Endothelial cell of umbilical vein (primary cell): Measurements from ENCODE around the gene CHMP6. TPM values are rescaled to one million over a fixed set of nuclear protein-coding genes. Genes with fewer than 3 reads are reported as not detected.

ENCODE experiments used
- BruUV-seq: library from RNA; stranded (reverse); fragments of 400-500 nt; replicated peaks from 2 replicates; lab custom pipeline; 2021; lab: Mats Ljungman, UMichigan
- CTCF ChIA-PET: fragments of 300-600, 350-600 bp; sonication (Branson Sonifier 250); formaldehyde crosslinking; loops from one replicate; lab custom pipeline; 2021; ENCODE audit warnings: antibody characterized with exemption, inconsistent platforms; lab: Charles Lee
- POLR2A ChIA-PET: fragments of 300-600, 350-600 bp; sonication (Branson Sonifier 250); formaldehyde crosslinking; loops from one replicate; lab custom pipeline; 2021; ENCODE audit warnings: antibody characterized with exemption, inconsistent platforms; lab: Charles Lee
- DNase-seq: peaks from one replicate; pipeline ENCODE4 v3.0.0-alpha.2; 2011; ENCODE audit warnings: low read depth, low spot score
- FAIRE-seq: peaks from 2 replicates; lab custom pipeline; 2011; peaks lifted over from hg19 to GRCh38; lab: Jason Lieb, UNC
- H2AFZ ChIP-seq: 2 replicates; pipeline ENCODE4 v1.6.0; 2012; ENCODE audit warnings: low read depth, low read length, control low read depth, inconsistent platforms
- H3K27ac ChIP-seq: 2 replicates; pipeline ENCODE4 v1.5.1; 2011; ENCODE audit warnings: low read depth, mild to moderate bottlenecking, control low read depth, low read length, moderate library complexity; ENCODE audit not compliant: insufficient read depth
- H3K27me3 ChIP-seq, 2 experiments: 2 replicates each; pipeline versions ENCODE4 v1.6.0 to v1.6.1; 2011; ENCODE audit warnings: low read length in 2 of 2, mixed read lengths in 1 of 2; ENCODE audit not compliant: control insufficient read depth in 2 of 2, insufficient read depth in 2 of 2
- H3K36me3 ChIP-seq, 2 experiments: 2 replicates in 1 of 2; 3 replicates in 1 of 2; pipeline ENCODE4 v1.5.1; 2011; ENCODE audit warnings: low read length in 2 of 2, mild to moderate bottlenecking in 1 of 2, moderate library complexity in 1 of 2; ENCODE audit not compliant: control insufficient read depth in 2 of 2, insufficient read depth in 2 of 2; ENCODE audit errors: extremely low read depth in 1 of 2
- H3K4me1 ChIP-seq: 3 replicates; pipeline ENCODE4 v1.5.1; 2011; ENCODE audit warnings: mild to moderate bottlenecking, low read length; ENCODE audit not compliant: control insufficient read depth, insufficient read depth; ENCODE audit errors: extremely low read depth
- H3K4me2 ChIP-seq: 2 replicates; pipeline ENCODE4 v1.6.1; 2011; ENCODE audit warnings: low read length, control low read depth, mixed read lengths; ENCODE audit not compliant: insufficient read depth
- H3K4me3 ChIP-seq, 3 experiments: fragments of 200-600 bp in 1 of 3; sonication (generic), shearing (Covaris generic) in 1 of 3; replicated peaks in 1 of 3; 2 replicates each; pipeline ENCODE4 v1.5.1; 2011 to 2016; ENCODE audit warnings: control low read depth in 3 of 3, low read length in 3 of 3, mild to moderate bottlenecking in 2 of 3, inconsistent platforms in 1 of 3, low read depth in 1 of 3, moderate library complexity in 1 of 3; ENCODE audit not compliant: insufficient read depth in 1 of 3
- H3K79me2 ChIP-seq: 2 replicates; pipeline ENCODE4 v1.6.0; 2012; ENCODE audit warnings: low read length, inconsistent platforms; ENCODE audit not compliant: control insufficient read depth, insufficient read depth
- H3K9ac ChIP-seq: replicated peaks from 2 replicates; pipeline ENCODE3; 2011; ENCODE audit warnings: low read length, control low read depth; ENCODE audit not compliant: insufficient read depth; ENCODE audit errors: extremely low read depth
- H3K9me1 ChIP-seq: replicated peaks from 3 replicates; pipeline ENCODE4 v1.6.0; 2011; ENCODE audit warnings: mild to moderate bottlenecking, low read length; ENCODE audit not compliant: control insufficient read depth, insufficient read depth; ENCODE audit errors: extremely low read depth
- H3K9me3 ChIP-seq: replicated peaks from 2 replicates; pipeline ENCODE4 v1.5.1; 2012; ENCODE audit warnings: low read length, inconsistent platforms; ENCODE audit not compliant: control insufficient read depth, insufficient read depth
- H4K20me1 ChIP-seq: replicated peaks from 2 replicates; pipeline ENCODE3; 2011; ENCODE audit warnings: mild to moderate bottlenecking, low read length; ENCODE audit not compliant: control insufficient read depth, insufficient read depth; ENCODE audit errors: extremely low read depth
- CTCF ChIP-seq, 2 donors: IDR thresholded peaks; 1 replicate in 1 of 2; 2 replicates in 1 of 2; pipeline ENCODE4 v1.5.1; 2011; ENCODE audit warnings: low read length in 2 of 2, mild to moderate bottlenecking in 2 of 2, moderate library complexity in 2 of 2, control low read depth in 1 of 2, inconsistent platforms in 1 of 2, low read depth in 1 of 2; ENCODE audit not compliant: insufficient read depth in 1 of 2; ENCODE audit errors: extremely low read depth in 1 of 2
- EZH2 ChIP-seq: IDR thresholded peaks from 2 replicates; pipeline ENCODE4 v1.6.1; 2012; ENCODE audit warnings: borderline replicate concordance, low read depth, mild to moderate bottlenecking, moderate library complexity, low read length, inconsistent platforms; ENCODE audit not compliant: severe bottlenecking
- FOS ChIP-seq: IDR thresholded peaks from 2 replicates; pipeline ENCODE4 v1.6.1; 2011; ENCODE audit warnings: mild to moderate bottlenecking, low read length, moderate library complexity, borderline replicate concordance; ENCODE audit not compliant: insufficient read depth
- GATA2 ChIP-seq: IDR thresholded peaks from 2 replicates; pipeline ENCODE4 v1.7.0; 2011; ENCODE audit warnings: low read depth, mild to moderate bottlenecking, moderate library complexity, mixed read lengths, low read length; ENCODE audit not compliant: insufficient read length, insufficient read depth
- JUN ChIP-seq: IDR thresholded peaks from 2 replicates; pipeline ENCODE4 v1.6.1; 2011; ENCODE audit warnings: borderline replicate concordance, low read depth; ENCODE audit not compliant: insufficient read length, insufficient read depth
- MAX ChIP-seq: IDR thresholded peaks from 2 replicates; pipeline ENCODE4 v1.6.1; 2011; ENCODE audit not compliant: insufficient read depth, insufficient read length
- MYC ChIP-seq: IDR thresholded peaks from one replicate; pipeline ENCODE4 v1.6.1; 2011; ENCODE audit warnings: mild to moderate bottlenecking, low read depth, low read length
- POLR2A ChIP-seq: IDR thresholded peaks from 2 replicates; pipeline ENCODE4 v1.6.1; 2012; ENCODE audit warnings: low read depth, mild to moderate bottlenecking, control low read depth, low read length
- POLR2AphosphoS5 ChIP-seq: IDR thresholded peaks from 2 replicates; pipeline ENCODE4 v1.6.1; 2012; ENCODE audit warnings: low read depth, mild to moderate bottlenecking, control low read depth, low read length, moderate library complexity; ENCODE audit not compliant: insufficient read depth
- dilution Hi-C: fragments of 300-500 bp; cut with MboI; formaldehyde crosslinking; loops from one replicate; pipeline ENCODE4 v1.15.0; 2019; ENCODE audit warnings: low sequenced_read_pairs; ENCODE audit not compliant: extremely low pct_ligation_motif_present
- intact Hi-C: fragments of 100-400 bp; cut with micrococcal nuclease; formaldehyde crosslinking; loops from one replicate; pipeline ENCODE4 v1.10.0; 2022
- polyA plus RNA-seq, 4 experiments: library from polyadenylated mRNA; depleted of rRNA in 3 of 4; stranded (reverse) in 3 of 4; unstranded in 1 of 4; fragments of >200 nt; gene quantifications; 2 replicates each; pipeline versions ENCODE4 v1.2.1 to v1.2.3, GENCODE V29; 2011 to 2012; ENCODE audit warnings: missing spikeins in 1 of 4
- total RNA-seq: library from RNA; stranded (reverse); gene quantifications from 2 replicates; pipeline ENCODE4 v1.2.3, GENCODE V29; 2021

Gene CHMP6
- total and polyA plus RNA-seq, 2 donors (not counting 3 experiments of a cell fraction or from before 2014, with no cell fraction given), result 42.5 to 48.5 TPM

DNA sequence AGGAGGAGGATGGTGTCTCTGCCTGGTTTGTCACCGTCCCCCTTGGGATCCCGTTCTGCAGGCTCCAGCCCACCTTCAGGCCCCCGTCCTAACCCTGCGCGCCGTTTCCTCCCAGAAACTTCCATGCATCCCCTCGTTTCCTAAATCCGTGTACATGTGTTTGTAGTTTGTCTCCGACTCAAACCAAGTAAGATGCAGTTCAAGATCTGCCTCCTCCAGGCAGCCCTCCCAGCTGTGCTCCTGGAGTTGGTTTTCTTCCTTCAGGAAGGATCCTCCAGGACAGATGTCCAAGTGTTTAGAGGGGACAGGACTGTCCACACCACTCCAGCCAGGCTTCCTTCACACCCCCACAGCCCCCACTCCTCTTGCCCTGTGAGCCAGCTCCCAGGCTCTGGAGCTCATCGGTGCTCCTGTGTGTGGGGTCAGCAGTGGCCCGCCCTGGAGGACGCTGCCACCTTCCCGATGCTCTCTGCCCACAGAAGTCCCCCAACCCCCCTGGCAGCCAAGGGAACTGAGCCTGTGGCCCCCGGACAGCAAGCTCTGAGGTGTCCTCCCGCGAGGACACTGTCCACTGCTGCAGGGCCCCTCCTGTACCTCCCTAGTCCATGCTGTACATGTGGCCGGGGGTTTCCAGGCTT, 54.6 kb downstream of the CHMP6 start:
- ChIA-PET POLR2A (interaction anchor here (0.5 kb wide), 1 partner anchor 58 kb away, joined by 5 read pairs; no protein-coding TSS in a partner anchor), CTCF (interaction anchor here (1.2 to 1.8 kb wide), 3 partner anchors 11 to 55 kb away, joined by 3 to 7 read pairs (median 3); no protein-coding TSS in a partner anchor)
- dilution Hi-C loops (no loop called here), intact Hi-C loops (no loop called here)
- FAIRE-seq, result no peak
- H4K20me1 ChIP-seq, result no peaks in the 10 kb centered on the region
- no peak overlapping the region for H3K9ac ChIP-seq
- no peak overlapping the region for H3K27ac ChIP-seq
- no peak for DNase-seq
- no peaks in the 10 kb centered on the region for H3K36me3 ChIP-seq
- H3K4me3 ChIP-seq, result no peak overlapping the region
- no TSS peak for BruUV-seq
- H3K27me3 ChIP-seq, result no peaks in the 10 kb centered on the region
- no peak for TF ChIP-seq MAX
- TF ChIP-seq CTCF (IDR thresholded peaks at IDR 0.05; ENCODE audit: extremely low read depth in 1 of 2, insufficient read depth in 1 of 2, low read depth in 1 of 2, low read length in 2 of 2), result no peak
- TF ChIP-seq EZH2, result no peak
- TF ChIP-seq FOS, result no peak
- no peak for TF ChIP-seq MYC
- no peak for TF ChIP-seq GATA2
- TF ChIP-seq JUN, result no peak
- no peak for TF ChIP-seq POLR2AphosphoS5
- no peak for TF ChIP-seq POLR2A
- peaks cover 2% of the 10 kb centered on the region for H3K79me2 ChIP-seq
- H3K9me3 ChIP-seq, result no peaks in the 10 kb centered on the region
- peaks cover 26% of the 10 kb centered on the region for H3K4me1 ChIP-seq
- no peak overlapping the region for H3K4me2 ChIP-seq
- no peak overlapping the region for H2AFZ ChIP-seq
- H3K9me1 ChIP-seq, result no peaks in the 10 kb centered on the region
